HL-60 (cell line): ENCODE results near the gene ZC3H4.

ENCODE experiments used
- POLR2AphosphoS5 ChIP-seq: IDR thresholded peaks from 2 replicates; pipeline ENCODE4 v1.6.1; 2012; ENCODE audit warnings: low read depth
- SPI1 ChIP-seq: IDR thresholded peaks from 2 replicates; pipeline ENCODE4 v1.6.1; 2012; ENCODE audit warnings: low read depth, mild to moderate bottlenecking, borderline replicate concordance
- TF ChIP-seq, protein P1 (sequence below): IDR thresholded peaks from one replicate; pipeline ENCODE4 v1.5.1; 2011; ENCODE audit warnings: low read length, control low read depth, inconsistent platforms; ENCODE audit not compliant: insufficient read depth
- TF ChIP-seq, protein P2 (sequence below): IDR thresholded peaks from 2 replicates; pipeline ENCODE4 v1.6.1; 2012; ENCODE audit warnings: low read depth; ENCODE audit not compliant: insufficient replicate concordance

DNA sequence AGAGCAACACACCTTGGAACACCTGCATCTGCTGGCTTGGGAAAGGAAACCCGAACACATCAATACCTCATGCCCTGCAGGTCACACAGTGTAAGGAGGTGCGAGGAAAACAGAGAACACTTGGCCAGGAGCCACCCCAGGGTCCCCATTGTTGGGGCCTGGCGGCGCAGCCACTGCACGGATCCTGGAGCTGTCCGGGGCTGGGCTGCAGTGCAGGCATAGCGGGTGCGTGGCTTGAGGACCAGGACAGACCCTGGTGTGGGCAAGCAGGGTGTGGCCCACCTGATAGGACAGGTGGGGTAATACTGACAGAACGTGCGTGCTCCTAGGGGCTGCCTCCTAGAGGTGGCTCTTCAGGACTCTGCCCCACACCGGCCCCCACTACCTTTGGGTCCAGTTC, 48.3 kb downstream of the ZC3H4 start:
- no peak for TF ChIP-seq POLR2AphosphoS5
- TF ChIP-seq, protein P1, sequence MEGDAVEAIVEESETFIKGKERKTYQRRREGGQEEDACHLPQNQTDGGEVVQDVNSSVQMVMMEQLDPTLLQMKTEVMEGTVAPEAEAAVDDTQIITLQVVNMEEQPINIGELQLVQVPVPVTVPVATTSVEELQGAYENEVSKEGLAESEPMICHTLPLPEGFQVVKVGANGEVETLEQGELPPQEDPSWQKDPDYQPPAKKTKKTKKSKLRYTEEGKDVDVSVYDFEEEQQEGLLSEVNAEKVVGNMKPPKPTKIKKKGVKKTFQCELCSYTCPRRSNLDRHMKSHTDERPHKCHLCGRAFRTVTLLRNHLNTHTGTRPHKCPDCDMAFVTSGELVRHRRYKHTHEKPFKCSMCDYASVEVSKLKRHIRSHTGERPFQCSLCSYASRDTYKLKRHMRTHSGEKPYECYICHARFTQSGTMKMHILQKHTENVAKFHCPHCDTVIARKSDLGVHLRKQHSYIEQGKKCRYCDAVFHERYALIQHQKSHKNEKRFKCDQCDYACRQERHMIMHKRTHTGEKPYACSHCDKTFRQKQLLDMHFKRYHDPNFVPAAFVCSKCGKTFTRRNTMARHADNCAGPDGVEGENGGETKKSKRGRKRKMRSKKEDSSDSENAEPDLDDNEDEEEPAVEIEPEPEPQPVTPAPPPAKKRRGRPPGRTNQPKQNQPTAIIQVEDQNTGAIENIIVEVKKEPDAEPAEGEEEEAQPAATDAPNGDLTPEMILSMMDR = no peak
- TF ChIP-seq, protein P2, sequence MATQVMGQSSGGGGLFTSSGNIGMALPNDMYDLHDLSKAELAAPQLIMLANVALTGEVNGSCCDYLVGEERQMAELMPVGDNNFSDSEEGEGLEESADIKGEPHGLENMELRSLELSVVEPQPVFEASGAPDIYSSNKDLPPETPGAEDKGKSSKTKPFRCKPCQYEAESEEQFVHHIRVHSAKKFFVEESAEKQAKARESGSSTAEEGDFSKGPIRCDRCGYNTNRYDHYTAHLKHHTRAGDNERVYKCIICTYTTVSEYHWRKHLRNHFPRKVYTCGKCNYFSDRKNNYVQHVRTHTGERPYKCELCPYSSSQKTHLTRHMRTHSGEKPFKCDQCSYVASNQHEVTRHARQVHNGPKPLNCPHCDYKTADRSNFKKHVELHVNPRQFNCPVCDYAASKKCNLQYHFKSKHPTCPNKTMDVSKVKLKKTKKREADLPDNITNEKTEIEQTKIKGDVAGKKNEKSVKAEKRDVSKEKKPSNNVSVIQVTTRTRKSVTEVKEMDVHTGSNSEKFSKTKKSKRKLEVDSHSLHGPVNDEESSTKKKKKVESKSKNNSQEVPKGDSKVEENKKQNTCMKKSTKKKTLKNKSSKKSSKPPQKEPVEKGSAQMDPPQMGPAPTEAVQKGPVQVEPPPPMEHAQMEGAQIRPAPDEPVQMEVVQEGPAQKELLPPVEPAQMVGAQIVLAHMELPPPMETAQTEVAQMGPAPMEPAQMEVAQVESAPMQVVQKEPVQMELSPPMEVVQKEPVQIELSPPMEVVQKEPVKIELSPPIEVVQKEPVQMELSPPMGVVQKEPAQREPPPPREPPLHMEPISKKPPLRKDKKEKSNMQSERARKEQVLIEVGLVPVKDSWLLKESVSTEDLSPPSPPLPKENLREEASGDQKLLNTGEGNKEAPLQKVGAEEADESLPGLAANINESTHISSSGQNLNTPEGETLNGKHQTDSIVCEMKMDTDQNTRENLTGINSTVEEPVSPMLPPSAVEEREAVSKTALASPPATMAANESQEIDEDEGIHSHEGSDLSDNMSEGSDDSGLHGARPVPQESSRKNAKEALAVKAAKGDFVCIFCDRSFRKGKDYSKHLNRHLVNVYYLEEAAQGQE = no peak
- TF ChIP-seq SPI1 = no peak
